Measurements from ENCODE around the gene SOWAHA.
"Not testable (repeated sequence)": the region's sequence is repeated elsewhere in the genome, so short reads cannot be mapped to it uniquely, and the experiment has no call there.

The SOWAHA gene

DNA sequence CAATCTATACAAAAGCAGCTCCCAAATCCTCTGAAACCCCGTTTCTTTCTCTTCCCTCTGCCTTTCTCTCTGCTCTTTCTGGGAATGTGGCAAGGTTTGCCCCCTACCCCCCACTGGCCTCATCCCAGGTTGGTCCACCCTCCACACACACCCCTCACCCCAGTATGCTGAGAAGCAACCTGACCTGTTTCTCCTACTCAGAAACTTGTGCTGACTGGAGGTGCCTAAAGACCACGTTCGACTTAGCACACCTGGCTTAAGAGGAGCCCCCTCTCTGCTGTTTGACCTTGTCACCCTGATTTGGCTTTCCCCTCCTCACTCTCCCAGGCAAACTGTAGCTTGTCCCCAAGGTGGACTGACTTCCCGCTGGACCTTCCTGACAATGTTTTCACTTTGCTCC lies 35.0 kb upstream of the SOWAHA start:
- DNase-seq, result no peak

DNA sequence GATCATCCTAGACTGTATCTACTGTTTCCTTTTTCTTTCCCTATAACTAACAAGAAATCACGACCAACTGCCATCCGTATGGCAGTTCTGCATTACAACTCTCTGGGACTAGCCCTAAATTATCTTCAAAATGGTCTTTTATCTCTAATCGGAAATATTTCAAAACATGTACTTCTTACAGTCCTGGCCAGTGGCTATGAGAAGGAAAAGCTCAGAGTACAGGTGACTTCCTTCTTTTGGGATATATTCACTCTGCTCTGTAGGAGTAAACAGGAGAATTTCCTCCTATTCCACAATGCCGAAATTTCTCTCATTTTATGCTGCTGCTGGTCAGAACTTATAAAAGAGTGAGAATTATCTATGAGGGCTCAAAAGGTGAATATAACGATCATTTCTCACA lies 34.2 kb upstream of the SOWAHA start:
- DNase-seq, result peak; percentile 22

DNA sequence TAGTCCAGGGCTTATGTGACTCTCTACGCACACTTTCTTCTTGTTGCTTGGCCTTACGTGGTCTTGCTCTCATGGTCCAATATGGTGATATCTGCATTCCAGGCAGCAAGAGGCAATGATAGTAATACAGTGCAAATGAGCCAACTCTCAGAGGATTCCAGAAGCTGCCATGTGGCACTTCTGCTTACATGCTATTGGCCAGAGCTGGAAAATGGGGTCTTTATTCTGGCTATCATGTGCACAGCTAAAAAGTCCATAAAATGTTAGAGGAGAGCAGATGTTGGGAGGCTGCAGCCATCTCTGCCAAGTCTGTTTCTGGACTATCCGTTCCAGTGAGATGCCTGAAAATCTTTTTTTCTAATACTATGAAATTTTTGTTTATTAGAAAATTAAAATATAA lies 33.1 kb upstream of the SOWAHA start:
- DNase-seq, result no peak

DNA sequence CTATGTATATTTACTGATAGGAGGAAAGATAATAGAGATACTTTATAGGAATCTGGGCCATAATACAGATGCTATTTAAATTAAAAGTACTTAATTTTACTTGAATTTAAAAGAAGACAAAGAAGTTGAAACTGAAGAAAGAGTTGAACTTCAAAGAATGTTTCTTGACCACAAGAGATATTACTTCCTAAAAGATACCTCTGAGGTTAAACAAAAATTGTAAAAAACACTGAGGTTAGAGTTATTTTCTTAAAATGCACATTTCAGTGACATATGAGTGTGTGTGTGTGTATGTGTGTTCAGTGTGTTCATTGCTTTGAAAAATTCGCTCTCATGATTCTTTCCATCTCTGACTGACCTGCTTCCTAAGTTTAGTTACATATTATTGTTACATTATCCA lies 32.5 kb upstream of the SOWAHA start:
- no peak for DNase-seq

DNA sequence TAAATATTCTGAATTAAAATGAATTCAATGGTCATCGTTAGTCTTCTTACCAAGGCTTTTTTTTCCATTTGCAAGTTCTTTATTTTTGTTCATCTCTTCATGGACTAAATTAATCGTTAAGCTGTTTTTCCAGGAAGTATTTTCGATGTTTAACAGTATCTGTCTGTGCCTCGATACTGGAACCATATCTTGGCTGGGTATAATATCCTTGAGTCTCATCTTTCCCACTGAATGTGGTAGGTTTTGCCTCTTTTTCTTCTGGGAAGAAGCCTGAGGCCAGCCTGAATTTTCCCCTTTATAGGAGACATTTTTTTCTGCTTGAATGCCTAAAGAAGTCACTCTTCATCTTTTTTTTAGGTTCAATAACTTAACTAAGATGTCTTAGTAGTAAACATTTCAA lies 32.1 kb upstream of the SOWAHA start:
- no peak for DNase-seq

DNA sequence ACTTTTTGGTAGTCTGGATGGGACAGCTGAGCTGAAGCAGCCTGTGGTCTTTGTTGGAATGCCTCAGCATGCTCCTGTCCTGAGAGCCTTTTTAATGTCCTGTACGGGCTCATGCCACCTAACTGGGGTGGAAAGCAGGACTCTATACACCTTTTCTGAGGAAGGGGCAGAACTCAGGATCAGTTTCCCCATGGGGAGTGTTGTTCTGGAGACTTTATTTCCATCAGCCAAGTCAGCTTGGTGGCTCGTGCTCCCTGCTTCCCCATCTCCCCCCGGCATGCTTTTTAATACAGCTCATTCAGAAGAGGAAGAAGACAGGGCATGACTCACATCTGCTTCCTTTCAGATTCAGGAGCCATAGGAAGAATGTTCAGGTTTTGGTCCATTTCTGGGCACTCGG lies 31.0 kb upstream of the SOWAHA start:
- peak; percentile 26 for DNase-seq

DNA sequence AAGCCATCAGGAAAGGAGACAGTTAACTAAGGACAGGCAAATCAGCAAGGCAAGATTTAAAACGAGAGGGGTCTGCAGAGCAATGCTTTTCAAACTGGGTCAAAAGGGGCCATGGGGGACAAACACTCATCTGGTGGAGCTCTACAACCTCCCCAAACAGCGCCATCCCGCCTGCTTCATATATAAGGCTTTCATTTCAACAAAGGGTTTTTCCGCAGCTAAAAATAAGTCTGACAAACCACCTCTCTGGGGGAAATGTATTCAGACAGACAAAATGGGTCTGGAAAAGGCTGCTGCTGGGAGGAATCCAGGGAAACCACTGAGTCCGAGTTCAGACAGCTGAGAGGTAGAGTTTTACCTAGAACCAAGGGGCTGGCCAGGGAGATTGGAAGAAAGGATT lies 27.7 kb upstream of the SOWAHA start:
- no peak for DNase-seq

DNA sequence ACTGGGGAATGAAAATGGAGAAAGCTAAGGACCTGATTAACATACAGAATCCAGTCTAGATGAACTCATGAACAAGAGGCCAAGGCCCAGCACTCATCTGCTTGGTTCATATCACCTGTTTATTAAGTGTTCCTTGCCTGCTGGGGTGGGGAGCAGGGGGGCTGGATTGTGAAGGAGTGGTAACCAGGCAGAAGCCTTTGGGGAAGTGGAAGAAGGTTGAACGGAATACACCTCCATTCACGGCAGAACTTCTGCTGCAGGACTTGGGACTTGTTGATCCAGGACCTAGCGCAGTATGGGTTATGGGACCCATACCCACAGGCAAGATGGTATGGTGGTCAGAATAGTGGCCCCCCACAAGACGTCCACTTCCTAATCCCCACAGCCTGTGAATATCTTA lies 27.2 kb upstream of the SOWAHA start:
- DNase-seq, result no peak

DNA sequence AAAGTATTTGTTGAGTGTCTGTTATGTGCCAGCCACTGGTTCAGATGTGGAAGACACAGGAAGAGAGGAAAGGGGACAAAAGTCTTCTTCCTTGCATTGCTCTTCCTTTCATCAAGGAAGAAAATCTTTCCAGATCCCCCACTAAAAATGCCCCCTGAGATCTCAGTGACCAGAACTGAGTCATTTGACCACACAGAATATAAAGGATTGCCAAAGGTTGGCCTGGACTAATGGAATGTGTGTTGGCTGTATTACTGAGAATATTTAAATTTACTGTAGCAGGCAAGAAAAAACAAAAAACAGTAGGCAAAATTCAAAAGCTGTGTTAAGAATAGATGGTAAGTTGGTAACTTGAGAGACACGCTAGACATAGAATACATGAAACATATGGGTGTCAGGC lies 26.0 kb upstream of the SOWAHA start:
- DNase-seq, result no peak

DNA sequence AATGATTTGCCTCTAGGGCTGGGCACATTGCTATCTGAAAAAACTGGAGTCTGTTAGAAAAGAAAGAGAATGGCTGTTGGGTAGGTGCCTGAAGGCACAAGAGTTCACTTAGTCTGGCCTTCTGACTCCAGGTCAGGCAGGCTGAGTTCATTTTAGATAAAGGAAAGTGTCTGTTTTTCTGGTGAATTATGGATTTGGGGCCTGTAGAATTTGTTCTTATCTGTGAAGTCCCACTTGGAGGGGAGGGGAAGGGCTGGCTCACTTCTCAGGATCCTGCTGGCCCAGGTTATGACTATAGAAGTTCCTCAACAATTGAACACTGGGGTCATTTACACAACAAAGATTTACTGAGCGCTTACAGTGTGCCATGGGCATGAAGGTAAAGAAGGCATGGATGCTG lies 24.6 kb upstream of the SOWAHA start:
- DNase-seq, result peak; percentile 57

DNA sequence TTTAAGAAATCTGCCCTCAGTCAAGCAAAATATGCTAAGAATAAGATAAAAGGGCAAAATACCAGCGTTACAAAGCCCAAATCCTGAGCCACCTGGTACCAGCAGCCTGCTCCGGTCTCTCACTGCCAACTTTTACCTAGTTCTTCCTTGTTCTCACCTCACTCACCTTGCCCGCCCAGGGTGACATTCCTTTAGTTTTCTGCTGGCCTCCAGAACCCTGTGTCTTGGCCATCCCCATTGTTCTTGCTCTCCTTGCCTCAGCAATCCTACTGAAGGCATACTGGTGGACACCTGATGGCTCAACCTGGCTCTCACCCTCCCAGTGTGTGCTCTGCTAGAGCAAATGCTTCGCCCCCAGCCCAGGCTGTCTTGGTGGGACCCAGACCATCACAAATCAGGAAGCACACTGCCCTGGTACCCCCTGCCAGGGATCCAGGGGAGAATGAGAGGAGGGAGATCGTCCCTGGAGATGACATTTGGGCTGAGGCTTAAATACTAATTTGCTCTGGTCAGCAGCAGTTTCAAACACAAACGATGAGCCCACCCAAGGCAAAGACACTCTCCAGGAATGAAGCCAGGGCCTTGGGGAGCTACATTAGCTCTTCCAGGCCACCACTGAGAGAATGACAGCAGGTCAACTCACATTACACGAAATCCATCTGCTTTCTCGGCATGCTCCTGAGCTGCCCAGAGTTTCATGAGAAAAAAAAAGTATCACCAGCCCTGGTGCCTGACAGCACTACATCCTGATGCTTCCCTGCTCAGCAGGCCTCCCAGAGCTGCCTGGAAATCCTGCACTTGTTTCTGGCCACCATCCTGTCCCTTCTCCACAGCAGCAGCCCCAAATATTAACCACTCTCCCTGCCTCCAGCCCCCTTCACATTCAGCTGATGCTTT lies 23.9 kb upstream of the SOWAHA start:
- DNase-seq, result no peak

DNA sequence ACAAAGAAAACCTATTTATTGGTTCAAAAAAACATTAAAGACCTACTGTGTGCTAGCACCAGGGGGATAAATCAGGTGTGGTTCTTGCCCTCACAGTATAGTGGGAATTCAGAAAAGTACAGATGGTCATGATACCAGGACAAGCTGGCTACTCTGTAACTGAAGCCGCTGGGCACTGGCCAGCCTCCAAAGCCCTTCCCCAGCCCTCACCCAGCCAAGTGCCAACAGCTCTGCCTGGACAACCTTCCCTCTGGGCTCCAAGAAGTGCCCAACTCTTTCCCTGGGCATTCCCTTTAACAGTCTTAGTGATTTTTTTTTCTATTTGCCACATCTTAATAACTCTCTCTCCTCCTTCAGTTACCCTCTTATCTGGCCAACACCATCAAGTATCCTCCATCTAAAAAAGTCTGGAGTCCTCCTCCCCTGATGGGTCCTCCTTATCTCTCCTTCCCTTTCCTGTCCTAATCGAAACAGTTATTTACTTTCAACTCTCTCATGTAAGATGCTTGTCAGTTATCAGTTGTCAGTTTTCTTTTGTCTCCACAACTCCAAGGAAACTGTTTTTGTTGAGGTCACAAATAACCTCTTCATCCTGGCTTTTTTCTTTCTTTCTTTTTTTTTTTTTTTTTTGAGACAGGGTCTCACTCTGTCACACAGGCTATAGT lies 22.8 kb upstream of the SOWAHA start:
- peak; percentile 17 for DNase-seq

DNA sequence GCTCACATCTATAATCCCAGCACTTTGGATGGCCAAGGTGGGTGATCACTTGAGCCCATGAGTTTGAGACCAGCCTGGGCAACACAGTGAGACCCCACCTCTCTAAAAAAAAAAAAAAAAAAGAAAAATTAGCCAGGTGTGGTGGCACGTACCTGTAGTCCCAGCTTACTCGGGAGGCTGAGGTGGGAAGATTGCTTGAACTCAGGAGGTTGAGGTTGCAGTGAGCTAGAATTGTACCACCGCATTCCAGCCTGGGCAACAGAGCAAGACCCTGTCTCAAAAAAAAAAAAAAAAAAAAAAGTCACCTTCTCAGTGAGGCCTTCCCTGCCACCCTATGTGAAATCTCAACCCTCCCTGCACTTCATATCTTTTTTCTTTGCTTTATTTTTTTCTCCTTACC lies 22.1 kb upstream of the SOWAHA start:
- DNase-seq, result no peak

DNA sequence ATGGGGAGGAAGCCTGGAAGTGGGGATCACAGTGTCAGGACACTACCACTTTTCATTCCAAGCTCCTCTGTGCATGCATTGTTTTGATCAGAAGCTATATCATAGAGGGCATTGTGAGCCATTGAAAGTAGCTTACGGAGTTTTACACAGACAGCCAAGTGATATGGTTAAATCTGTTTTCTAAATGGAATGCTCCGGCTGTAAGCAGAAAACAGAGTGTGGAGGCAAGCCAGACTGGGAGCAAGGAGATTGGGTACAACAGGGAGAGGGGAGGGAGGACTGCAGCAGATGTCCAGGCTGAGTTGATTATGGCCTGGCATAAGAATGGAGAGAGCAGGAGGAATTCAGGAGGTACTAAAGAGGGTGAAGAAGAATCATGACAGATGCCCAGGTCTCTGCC lies 15.5 kb upstream of the SOWAHA start:
- no peak for DNase-seq

DNA sequence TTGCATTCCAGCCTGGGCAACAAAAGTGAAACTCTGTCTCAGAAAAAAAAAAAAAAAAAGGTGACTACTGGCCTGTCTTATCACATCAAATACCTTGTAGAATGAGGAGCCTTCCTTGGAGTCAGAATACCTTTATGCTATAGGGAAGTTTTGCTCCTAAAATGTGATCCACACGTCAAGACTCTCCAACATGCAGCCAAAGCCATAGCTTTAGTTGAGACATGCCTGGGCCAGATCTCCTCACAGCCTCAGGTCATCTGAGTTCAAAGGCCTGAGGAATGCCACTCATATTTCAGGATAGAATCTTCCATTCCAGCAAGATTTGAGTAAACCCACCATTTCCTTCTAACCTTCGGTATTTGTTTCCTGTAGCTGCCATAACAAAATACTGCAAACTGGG lies 13.7 kb upstream of the SOWAHA start:
- DNase-seq, result no peak

DNA sequence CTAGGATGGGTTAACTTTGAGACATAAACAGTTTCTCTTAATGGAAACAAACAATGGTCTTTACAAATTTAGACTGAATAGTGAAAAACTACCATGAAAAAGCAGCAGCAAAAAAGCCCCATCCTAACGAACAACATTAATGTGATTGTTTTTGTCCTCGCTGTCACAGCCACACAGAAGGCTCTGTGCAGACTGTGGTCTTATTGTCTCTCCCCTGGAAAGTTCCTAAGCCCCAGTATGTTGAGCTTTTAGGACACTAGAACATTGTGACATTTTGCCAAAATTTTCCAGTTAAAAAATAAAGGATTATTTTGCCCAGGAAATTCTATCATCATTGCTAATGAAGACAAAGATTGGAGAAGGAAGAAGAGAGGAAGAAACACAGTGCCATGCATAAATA lies 12.6 kb upstream of the SOWAHA start:
- DNase-seq, result no peak

DNA sequence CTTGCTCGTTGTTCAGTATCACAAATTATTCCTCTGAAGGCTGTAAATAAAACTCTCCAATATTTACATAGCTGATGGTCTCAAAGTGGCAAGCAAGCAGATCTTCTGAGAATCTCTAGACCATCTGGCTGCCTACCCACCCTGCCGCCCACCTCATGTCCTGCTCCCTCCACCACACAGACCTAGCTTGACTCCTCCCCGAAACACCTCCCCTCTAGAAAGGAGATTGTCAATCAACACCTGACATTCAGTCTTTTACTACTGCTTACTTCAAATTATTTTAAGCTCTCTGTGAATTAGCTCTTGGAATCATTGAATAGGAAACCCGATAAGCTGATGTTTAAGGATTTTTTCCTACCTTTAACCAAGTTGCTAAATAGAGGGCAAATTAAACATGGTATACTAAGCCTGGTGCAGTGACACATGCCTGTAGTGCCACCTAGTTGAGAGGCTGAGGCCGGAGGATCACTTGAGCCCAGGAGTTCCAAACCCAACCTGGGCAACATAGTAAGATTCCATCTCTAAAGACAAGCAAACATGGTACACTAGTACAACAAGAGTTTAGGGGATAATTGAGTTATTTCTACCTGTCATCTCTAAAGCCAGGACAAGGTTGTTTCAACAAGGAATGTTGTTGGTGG lies 10.9 kb upstream of the SOWAHA start:
- no peak for DNase-seq

DNA sequence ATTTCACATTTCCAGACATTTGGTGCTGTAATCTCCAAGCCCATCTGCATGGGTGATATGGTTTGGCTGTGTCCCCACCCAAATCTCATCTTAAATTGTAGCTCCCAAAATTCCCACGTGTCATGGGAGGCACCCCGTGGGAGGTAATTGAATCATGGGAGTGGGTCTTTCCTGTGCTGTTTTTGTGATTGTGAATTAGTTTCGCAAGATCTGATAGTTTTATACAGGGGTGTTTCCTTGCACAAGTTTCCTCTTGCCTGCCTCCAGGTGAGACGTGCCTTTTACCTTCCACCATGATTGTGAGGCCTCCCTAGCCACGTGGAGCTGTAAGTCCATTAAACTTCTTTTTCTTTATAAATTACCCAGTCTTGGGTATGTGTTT lies 10.4 kb upstream of the SOWAHA start:
- not testable (repeated sequence) for DNase-seq

DNA sequence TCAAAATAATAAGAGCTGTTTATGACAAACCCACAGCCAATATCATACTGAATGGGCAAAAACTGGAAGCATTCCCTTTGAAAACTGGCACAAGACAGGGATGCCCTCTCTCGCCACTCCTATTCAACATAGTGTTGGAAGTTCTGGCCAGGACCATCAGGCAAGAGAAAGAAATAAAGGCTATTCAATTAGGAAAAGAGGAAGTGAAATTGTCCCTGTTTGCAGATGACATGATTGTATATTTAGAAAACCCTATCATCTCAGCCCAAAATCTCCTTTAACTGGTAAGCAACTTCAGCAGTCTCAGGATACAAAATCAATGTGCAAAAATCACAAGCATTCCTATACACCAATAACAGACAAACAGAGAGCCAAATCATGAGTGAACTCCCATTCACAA lies 8.9 kb upstream of the SOWAHA start:
- DNase-seq, result not testable (repeated sequence)

DNA sequence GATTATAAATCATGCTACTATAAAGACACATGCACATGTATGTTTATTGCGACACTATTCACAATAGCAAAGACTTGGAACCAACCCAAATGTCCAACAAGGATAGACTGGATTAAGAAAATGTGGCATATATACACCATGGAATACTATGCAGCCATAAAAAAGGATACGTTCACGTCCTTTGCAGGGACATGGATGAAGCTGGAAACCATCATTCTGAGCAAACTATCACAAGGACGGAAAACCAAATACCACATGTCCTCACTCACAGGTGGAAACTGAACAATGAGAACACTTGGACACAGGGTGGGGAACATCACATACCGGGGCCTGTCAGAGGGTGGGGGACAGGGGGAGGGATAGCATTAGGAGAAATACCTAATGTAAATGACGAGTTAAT lies 7.2 kb upstream of the SOWAHA start:
- not testable (repeated sequence) for DNase-seq

DNA sequence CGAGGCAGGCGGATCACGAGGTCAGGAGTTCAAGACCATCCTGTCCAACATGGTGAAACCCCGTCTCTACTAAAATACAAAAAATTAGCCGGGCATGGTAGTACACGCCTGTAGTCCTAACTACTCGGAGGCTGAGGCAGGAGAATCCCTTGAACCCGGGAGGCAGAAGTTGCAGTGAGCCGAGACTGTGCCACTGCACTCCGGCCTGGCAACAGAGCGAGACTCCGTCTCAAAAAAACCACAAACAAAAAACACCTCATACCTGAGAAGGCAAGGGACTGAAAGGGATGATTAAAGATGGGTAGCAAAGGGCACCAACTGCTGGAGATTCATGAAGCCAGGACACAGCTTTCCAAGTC lies 6.3 kb upstream of the SOWAHA start:
- DNase-seq, result not testable (repeated sequence)

DNA sequence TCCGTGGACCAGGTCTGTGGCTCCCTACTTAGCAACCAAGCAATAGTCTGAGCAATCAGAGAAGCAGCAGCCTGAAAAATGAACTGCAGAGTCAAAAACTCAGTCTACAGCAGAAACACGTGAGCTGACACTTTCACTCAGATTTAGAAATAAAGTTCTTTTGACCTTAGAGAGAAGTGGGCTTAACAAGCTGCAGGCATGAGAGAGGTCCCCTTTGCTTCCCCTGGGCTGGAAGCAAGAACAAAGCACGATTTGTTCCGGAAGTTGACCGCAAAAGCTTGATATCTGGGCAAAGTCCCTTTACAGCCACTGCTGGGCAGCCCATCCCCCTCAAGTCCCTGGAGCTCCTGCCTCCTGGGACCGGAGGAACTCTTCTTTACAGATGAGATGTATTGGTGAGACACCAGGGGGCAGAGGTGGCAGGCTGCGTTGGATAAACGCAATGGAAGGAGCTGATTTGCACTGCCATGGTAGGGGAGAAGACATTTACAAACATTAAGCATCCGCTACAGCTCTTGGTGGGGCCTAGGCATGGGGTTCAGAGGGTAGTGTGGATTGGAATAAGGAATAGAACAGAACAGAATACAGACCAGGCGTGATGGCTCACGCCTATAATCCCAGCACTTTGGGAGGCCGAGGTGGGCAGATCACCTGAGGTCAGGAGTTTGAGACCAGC lies 5.8 kb upstream of the SOWAHA start:
- peak; percentile 90 for DNase-seq

DNA sequence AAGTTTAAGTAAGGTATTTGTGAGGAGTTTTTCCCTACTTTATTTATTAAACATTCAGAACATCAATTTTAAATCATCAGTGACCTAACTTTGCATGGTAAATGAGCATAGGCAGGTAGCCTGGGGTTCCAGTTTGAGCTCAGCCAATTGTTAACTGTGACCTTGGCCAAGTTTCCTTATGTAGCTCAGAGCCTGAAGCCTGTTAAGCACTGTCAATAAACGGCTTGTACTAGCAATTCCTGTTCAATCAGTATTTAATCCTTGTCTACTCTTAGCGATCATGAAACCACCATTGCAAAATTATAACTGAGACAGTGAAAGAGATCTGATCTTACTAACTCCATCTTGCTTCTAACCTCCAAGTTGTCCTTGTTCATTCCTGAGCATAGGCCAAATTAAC lies 4.7 kb upstream of the SOWAHA start:
- DNase-seq, result no peak

DNA sequence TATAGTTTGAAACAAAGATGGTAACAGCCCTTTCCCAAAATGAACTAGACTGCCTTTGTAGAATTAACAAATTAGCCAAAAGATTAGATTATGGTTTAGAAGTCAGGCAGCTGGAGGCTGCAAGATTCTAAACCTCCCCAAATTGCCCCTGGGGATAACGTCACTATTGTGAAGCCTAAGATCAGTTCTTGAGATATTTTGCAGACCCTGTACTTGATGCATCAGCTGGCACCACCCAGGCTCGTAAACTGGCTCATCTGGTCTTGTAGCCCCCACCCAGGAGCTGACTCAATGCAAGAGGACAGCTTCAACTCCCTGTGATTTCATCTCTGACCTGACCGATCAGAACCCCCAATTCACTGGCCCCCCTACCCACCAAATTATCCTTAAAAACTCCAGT lies 4.2 kb upstream of the SOWAHA start:
- DNase-seq, result no peak
